Activated CD4-positive, CD25-positive, alpha-beta regulatory T cell treated with anti-CD3 and anti-CD28 coated beads, Interleukin-2, amount 50 U/mL, for 16 hours (primary cell): ENCODE results near the gene LIPN.

Source experiments
- DNase-seq: peaks from one replicate; pipeline ENCODE4 v3.0.0-alpha.2; 2020; ENCODE audit warnings: low read depth, low spot score

Gene LIPN

GRCh38 chr10:88827671-88828070 is 67.9 kb downstream of the LIPN start:
- no peak for DNase-seq

- DNase-seq, result no peak
These were observed 68.5 kb downstream of the LIPN start for GRCh38 chr10:88828310-88828709.
